Measurements from ENCODE around the gene NME3.

Gene NME3

DNA sequence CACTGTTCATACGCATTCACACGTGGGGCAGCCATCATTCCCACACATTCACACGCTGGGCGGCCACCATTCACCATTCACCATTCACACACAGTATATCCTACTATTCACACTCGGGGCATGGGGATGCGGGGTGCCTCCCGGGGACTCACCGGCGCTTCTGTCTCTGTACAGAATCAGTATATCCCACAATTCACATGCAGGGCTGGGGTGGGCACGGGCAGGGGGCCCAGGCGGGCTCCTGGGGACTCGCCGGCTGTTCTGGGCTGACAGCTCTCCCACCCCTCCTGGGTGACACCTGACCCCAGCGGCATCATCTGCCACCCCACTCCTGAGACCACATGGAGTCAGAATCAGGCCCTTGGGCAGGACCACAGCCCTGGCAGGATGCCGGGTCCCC, 9.6 kb downstream of the NME3 start:
- Mint-ChIP-seq H3K4me3 (no peak overlapping the region), H3K9me3 (no peaks in the 10 kb centered on the region), H3K27ac (no peak overlapping the region), H3K4me1 (peaks cover 5% of the 10 kb centered on the region), H3K36me3 (ENCODE audit: low read depth) (peaks cover 4% of the 10 kb centered on the region), H3K27me3 (no peaks in the 10 kb centered on the region)
- no peak for ATAC-seq
- DNase-seq = no peak

GRCh38 chr16:1760911-1761310, 10.4 kb downstream of the NME3 start:
- peaks cover 4% of the 10 kb centered on the region for H3K36me3 Mint-ChIP-seq (ENCODE audit: low read depth)
- H3K27ac Mint-ChIP-seq = no peak overlapping the region

GRCh38 chr16:1759511-1759910, 11.8 kb downstream of the NME3 start:
- no peak overlapping the region for H3K4me3 Mint-ChIP-seq
- peaks cover 7% of the 10 kb centered on the region for H3K4me1 Mint-ChIP-seq
- H3K27ac Mint-ChIP-seq = no peak overlapping the region
- H3K9me3 Mint-ChIP-seq = no peaks in the 10 kb centered on the region
- DNase-seq = no peak
- no peak for ATAC-seq
- H3K36me3 Mint-ChIP-seq (ENCODE audit: low read depth) = peaks cover 4% of the 10 kb centered on the region
- no peaks in the 10 kb centered on the region for H3K27me3 Mint-ChIP-seq

More at GRCh38 chr16:1760911-1761310, 10.4 kb downstream of the NME3 start:
- H3K4me1 Mint-ChIP-seq = peaks cover 7% of the 10 kb centered on the region
- ATAC-seq (no peak), DNase-seq (no peak)
- H3K4me3 Mint-ChIP-seq = no peak overlapping the region
- no peaks in the 10 kb centered on the region for H3K9me3 Mint-ChIP-seq
- H3K27me3 Mint-ChIP-seq = no peaks in the 10 kb centered on the region

GRCh38 chr16:1758923-1759322, 12.4 kb downstream of the NME3 start:
- ATAC-seq = no peak
- Mint-ChIP-seq H3K9me3 (no peaks in the 10 kb centered on the region), H3K27ac (no peak overlapping the region)

GRCh38 chr16:1757714-1758461, 13.5 kb downstream of the NME3 start:
- Mint-ChIP-seq H3K4me1 (peaks cover 7% of the 10 kb centered on the region), H3K27ac (no peak overlapping the region)

More at GRCh38 chr16:1758923-1759322, 12.4 kb downstream of the NME3 start:
- H3K27me3 Mint-ChIP-seq = no peaks in the 10 kb centered on the region
- peaks cover 7% of the 10 kb centered on the region for H3K4me1 Mint-ChIP-seq
- DNase-seq = no peak
- H3K4me3 Mint-ChIP-seq = no peak overlapping the region
- peaks cover 4% of the 10 kb centered on the region for H3K36me3 Mint-ChIP-seq (ENCODE audit: low read depth)

DNA sequence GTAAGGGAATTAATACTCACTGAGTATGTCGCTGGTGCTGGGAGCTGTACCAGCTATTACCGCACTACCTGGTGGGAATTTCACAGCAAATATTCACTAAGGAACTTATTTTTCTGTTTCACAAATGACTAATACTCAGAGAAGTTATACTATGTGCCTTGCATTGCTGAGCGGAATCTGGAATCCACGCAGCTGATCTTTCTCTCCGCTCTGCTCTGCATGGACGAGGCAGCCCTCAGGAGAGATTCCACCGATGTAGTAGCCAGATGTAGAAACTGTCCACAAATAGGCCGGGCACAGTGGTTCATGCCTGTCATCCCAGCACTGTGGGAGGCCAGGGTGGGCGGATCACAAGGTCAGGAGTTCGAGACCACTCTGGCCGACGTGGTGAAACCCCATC, 17.1 kb downstream of the NME3 start:
- no peak for DNase-seq
- Mint-ChIP-seq H3K4me1 (peaks cover 7% of the 10 kb centered on the region), H3K27me3 (no peaks in the 10 kb centered on the region), H3K36me3 (ENCODE audit: low read depth) (peaks cover 2% of the 10 kb centered on the region), H3K9me3 (no peaks in the 10 kb centered on the region), H3K4me3 (no peak overlapping the region), H3K27ac (no peak overlapping the region)
- no peak for ATAC-seq

More at GRCh38 chr16:1757714-1758461, 13.5 kb downstream of the NME3 start:
- DNase-seq = no peak
- Mint-ChIP-seq H3K36me3 (ENCODE audit: low read depth) (peaks cover 4% of the 10 kb centered on the region), H3K27me3 (no peaks in the 10 kb centered on the region), H3K4me3 (no peak overlapping the region), H3K9me3 (no peaks in the 10 kb centered on the region)
- ATAC-seq = no peak

- DNase-seq (no peak), ATAC-seq (no peak)
- Mint-ChIP-seq H3K36me3 (ENCODE audit: low read depth) (peaks cover 2% of the 10 kb centered on the region), H3K27me3 (no peaks in the 10 kb centered on the region), H3K4me3 (no peak overlapping the region), H3K27ac (no peak overlapping the region), H3K4me1 (peaks cover 7% of the 10 kb centered on the region), H3K9me3 (no peaks in the 10 kb centered on the region)
These were observed 18.5 kb downstream of the NME3 start for GRCh38 chr16:1752853-1753252.

DNA sequence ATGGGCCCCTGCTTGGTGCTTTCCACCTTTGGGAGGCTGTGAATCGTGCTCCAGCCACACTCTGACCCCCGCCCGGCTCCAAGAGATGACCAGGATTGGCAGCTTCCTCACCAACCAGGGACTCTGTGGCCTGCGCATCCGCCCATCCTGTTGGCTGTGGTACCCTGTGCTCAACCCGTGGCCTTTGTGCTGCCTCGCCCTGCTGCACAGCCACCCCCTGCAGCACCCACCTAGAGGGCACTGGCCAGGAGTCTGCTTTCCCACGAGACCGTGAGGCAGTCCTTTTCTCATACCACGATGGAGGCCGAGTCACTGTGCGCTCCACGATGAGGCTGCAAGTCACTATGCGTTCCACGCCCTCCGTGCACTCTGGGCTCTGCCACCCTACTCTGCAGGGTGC, 19.4 kb downstream of the NME3 start:
- peaks cover 2% of the 10 kb centered on the region for H3K4me1 Mint-ChIP-seq
- H3K9me3 Mint-ChIP-seq = no peaks in the 10 kb centered on the region
- DNase-seq (no peak), ATAC-seq (no peak)
- H3K36me3 Mint-ChIP-seq (ENCODE audit: low read depth) = peaks cover 2% of the 10 kb centered on the region
- H3K27me3 Mint-ChIP-seq = no peaks in the 10 kb centered on the region
- no peak overlapping the region for H3K4me3 Mint-ChIP-seq
- H3K27ac Mint-ChIP-seq = no peak overlapping the region

GRCh38 chr16:1749152-1750117, 21.9 kb downstream of the NME3 start:
- H3K27ac Mint-ChIP-seq = no peak overlapping the region
- peaks cover 2% of the 10 kb centered on the region for H3K36me3 Mint-ChIP-seq (ENCODE audit: low read depth)
- H3K4me3 Mint-ChIP-seq = no peak overlapping the region
- H3K9me3 Mint-ChIP-seq = no peaks in the 10 kb centered on the region
- ATAC-seq = peak; percentile 30
- no peaks in the 10 kb centered on the region for H3K4me1 Mint-ChIP-seq
- H3K27me3 Mint-ChIP-seq = no peaks in the 10 kb centered on the region
- DNase-seq = no peak

- Mint-ChIP-seq H3K27me3 (no peaks in the 10 kb centered on the region), H3K27ac (no peak overlapping the region), H3K4me1 (no peaks in the 10 kb centered on the region), H3K9me3 (no peaks in the 10 kb centered on the region), H3K36me3 (ENCODE audit: low read depth) (peaks cover 2% of the 10 kb centered on the region), H3K4me3 (no peak overlapping the region)
- no peak for ATAC-seq
- no peak for DNase-seq
These were observed 23.4 kb downstream of the NME3 start for GRCh38 chr16:1747934-1748333.

DNA sequence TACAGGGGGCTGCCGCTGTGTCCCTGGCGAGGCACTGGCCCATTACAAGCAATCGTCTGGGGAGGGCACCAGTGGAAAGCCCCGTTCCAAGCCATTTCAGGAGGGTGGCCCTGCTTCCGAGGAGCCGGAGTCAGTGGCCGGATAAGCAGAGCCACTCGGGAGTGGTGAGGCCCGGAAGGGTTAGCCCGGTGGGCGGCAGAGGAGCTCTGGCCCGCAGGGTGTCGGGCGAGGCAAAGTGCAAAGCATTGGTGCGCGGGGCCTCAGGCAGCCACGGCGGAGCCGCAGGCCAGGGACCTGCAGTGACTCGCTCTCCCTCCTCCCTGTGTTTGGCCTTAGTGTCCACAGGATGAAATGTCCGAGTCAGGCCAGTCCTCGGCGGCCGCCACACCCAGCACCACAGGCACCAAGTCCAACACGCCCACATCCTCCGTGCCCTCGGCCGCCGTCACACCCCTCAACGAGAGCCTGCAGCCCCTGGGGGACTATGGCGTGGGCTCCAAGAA, 24.6 kb downstream of the NME3 start:
- DNase-seq (no peak), ATAC-seq (no peak)
- Mint-ChIP-seq H3K9me3 (no peaks in the 10 kb centered on the region), H3K27me3 (no peaks in the 10 kb centered on the region), H3K4me3 (no peak overlapping the region), H3K27ac (no peak overlapping the region), H3K36me3 (ENCODE audit: low read depth) (no peaks in the 10 kb centered on the region), H3K4me1 (no peaks in the 10 kb centered on the region)

- H3K4me1 Mint-ChIP-seq = no peaks in the 10 kb centered on the region
- no peaks in the 10 kb centered on the region for H3K9me3 Mint-ChIP-seq
- ATAC-seq (no peak), DNase-seq (no peak)
- H3K27ac Mint-ChIP-seq = no peak overlapping the region
- H3K4me3 Mint-ChIP-seq = no peak overlapping the region
- no peaks in the 10 kb centered on the region for H3K36me3 Mint-ChIP-seq (ENCODE audit: low read depth)
- H3K27me3 Mint-ChIP-seq = no peaks in the 10 kb centered on the region
These were observed 25.2 kb downstream of the NME3 start for GRCh38 chr16:1745900-1746692.

DNA sequence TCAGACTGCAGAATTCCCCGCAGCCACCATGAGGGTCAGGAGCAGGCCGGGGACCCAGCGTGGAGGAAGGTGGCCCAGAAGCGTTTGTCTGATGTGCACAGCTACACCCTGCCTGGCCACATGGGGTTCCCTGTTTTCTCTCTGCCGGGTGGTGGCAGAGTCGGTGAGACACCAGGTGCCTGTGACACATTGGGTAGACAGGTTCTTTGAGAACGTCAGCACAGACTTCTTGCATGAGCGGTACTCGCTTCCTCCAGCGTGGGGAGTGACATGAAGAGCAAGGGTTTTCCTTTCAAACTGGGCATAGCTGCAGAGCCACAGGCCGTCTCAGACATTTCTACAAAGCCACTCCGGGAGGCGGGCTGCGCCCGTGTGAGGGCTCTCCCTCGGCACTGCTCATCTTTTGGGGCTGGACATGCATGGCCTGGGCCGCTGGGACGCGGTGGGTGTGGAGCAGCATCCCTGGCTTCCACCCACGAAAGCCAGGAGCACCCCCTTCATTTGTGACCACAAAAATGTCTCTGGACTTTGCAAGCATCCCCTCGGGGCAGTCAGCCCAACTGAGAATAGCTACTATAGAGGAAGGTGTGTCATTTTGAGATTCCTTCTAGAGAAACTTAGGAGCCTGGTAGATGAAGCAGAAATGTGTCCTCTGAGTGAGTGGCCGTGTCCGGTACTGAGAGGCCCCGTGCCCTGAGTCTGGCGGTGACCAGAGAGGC, 26.0 kb downstream of the NME3 start:
- ATAC-seq (no peak), DNase-seq (no peak)
- no peak overlapping the region for H3K27ac Mint-ChIP-seq
- H3K4me3 Mint-ChIP-seq = no peak overlapping the region
- H3K27me3 Mint-ChIP-seq = no peaks in the 10 kb centered on the region
- H3K36me3 Mint-ChIP-seq (ENCODE audit: low read depth) = peaks cover 2% of the 10 kb centered on the region
- no peaks in the 10 kb centered on the region for H3K4me1 Mint-ChIP-seq
- H3K9me3 Mint-ChIP-seq = no peaks in the 10 kb centered on the region
